GM23338 (cell line): Measurements from ENCODE around the gene PJA1. TPM values are rescaled to one million over a fixed set of nuclear protein-coding genes. Genes with fewer than 3 reads are reported as not detected.

Experiments
- ATAC-seq: fragments of 200-7000 bp; cut with Tn5 transposase; 3 replicates; pipeline ENCODE4 v1.9.1; 2020
- DNase-seq: peaks from one replicate; pipeline ENCODE4 v3.0.0-alpha.2; 2015; ENCODE audit warnings: low spot score
- H2AFZ ChIP-seq: fragments of 200-600 bp; sonication (generic); 2 replicates; pipeline ENCODE4 v1.8.0; 2016; ENCODE audit warnings: antibody characterized with exemption, mild to moderate bottlenecking, moderate library complexity
- H3F3A ChIP-seq: fragments of 200-600 bp; sonication (generic); replicated peaks from 2 replicates; pipeline ENCODE4 v1.8.0; 2017; ENCODE audit warnings: antibody characterized with exemption, mixed run types, low read depth
- H3K27ac ChIP-seq: fragments of 200-600 bp; sonication (generic); 2 replicates; pipeline ENCODE4 v1.6.1; 2016; ENCODE audit warnings: low read depth
- H3K27me3 ChIP-seq: fragments of 200-600 bp; sonication (generic); 2 replicates; pipeline ENCODE4 v1.8.0; 2016; ENCODE audit warnings: mild to moderate bottlenecking, mixed run types, moderate library complexity; ENCODE audit not compliant: insufficient read depth
- H3K36me3 ChIP-seq: fragments of 200-600 bp; sonication (generic); 2 replicates; pipeline ENCODE4 v1.8.0; 2016; ENCODE audit warnings: mild to moderate bottlenecking; ENCODE audit not compliant: insufficient read depth
- H3K4me1 ChIP-seq: fragments of 200-600 bp; sonication (generic); 2 replicates; pipeline ENCODE4 v1.8.0; 2016; ENCODE audit warnings: mild to moderate bottlenecking, moderate library complexity; ENCODE audit not compliant: insufficient read depth
- H3K4me2 ChIP-seq: fragments of 200-600 bp; sonication (generic); 2 replicates; pipeline ENCODE4 v1.7.1; 2017; ENCODE audit warnings: mixed run types
- H3K4me3 ChIP-seq: fragments of 200-600 bp; sonication (generic); 2 replicates; pipeline ENCODE4 v1.6.1; 2016; ENCODE audit warnings: mixed run types
- H3K79me2 ChIP-seq: fragments of 200-600 bp; sonication (generic); replicated peaks from 2 replicates; pipeline ENCODE4 v1.8.0; 2017; ENCODE audit warnings: mild to moderate bottlenecking; ENCODE audit not compliant: insufficient read depth
- H3K9me2 ChIP-seq: fragments of 200-600 bp; sonication (generic); 2 replicates; pipeline ENCODE4 v1.8.0; 2017; ENCODE audit not compliant: insufficient read depth
- H4K20me1 ChIP-seq: fragments of 200-600 bp; sonication (generic); replicated peaks from 2 replicates; pipeline ENCODE4 v1.8.0; 2017; ENCODE audit warnings: mild to moderate bottlenecking; ENCODE audit not compliant: insufficient read depth
- H3K27ac Mint-ChIP-seq: 2 replicates; pipeline ENCODE4 v1.8.0; 2020; ENCODE audit warnings: inconsistent platforms, mild to moderate bottlenecking, moderate library complexity, mixed read lengths
- H3K27me3 Mint-ChIP-seq: 3 replicates; pipeline ENCODE4 v1.8.0; 2022; ENCODE audit warnings: low read depth, mild to moderate bottlenecking, moderate library complexity, mixed read lengths, inconsistent platforms; ENCODE audit not compliant: insufficient read depth, poor library complexity
- H3K36me3 Mint-ChIP-seq: 3 replicates; pipeline ENCODE4 v1.8.0; 2021; ENCODE audit warnings: low read depth, mild to moderate bottlenecking, inconsistent platforms, moderate library complexity, mixed read lengths
- H3K4me1 Mint-ChIP-seq: 3 replicates; pipeline ENCODE4 v1.8.0; 2020; ENCODE audit warnings: mild to moderate bottlenecking, inconsistent platforms, mixed read lengths
- H3K4me3 Mint-ChIP-seq: 3 replicates; pipeline ENCODE4 v1.8.0; 2021; ENCODE audit warnings: moderate library complexity, mild to moderate bottlenecking, inconsistent platforms, mixed read lengths
- H3K9me3 Mint-ChIP-seq: 3 replicates; pipeline ENCODE4 v1.8.0; 2020; ENCODE audit warnings: moderate library complexity, mild to moderate bottlenecking, inconsistent platforms, mixed read lengths
- CREB1 ChIP-seq: fragments of 250-450 bp; sonication (Bioruptor Pico); IDR thresholded peaks from 2 replicates; pipeline ENCODE4 v1.5.0; 2020; ENCODE audit warnings: low read depth, mild to moderate bottlenecking, moderate library complexity
- EZH2 ChIP-seq: fragments of 200-600 bp; sonication (generic); IDR thresholded peaks from one replicate; pipeline ENCODE4 v1.8.0; 2017; ENCODE audit warnings: antibody characterized with exemption, mild to moderate bottlenecking, low read depth; ENCODE audit not compliant: unreplicated experiment
- EZH2phosphoT487 ChIP-seq: fragments of 200-600 bp; sonication (generic); IDR thresholded peaks from one replicate; pipeline ENCODE4 v1.8.1; 2018; ENCODE audit warnings: antibody characterized with exemption; ENCODE audit not compliant: unreplicated experiment
- JUNB ChIP-seq: IDR thresholded peaks from one replicate; pipeline ENCODE4 v1.6.1; 2016; ENCODE audit warnings: antibody characterized with exemption; ENCODE audit not compliant: unreplicated experiment
- NANOG ChIP-seq: IDR thresholded peaks from 2 replicates; pipeline ENCODE4 v1.6.1; 2016; ENCODE audit warnings: antibody characterized with exemption, borderline replicate concordance
- POLR2AphosphoS5 ChIP-seq: IDR thresholded peaks from 2 replicates; pipeline ENCODE4 v1.6.1; 2016; ENCODE audit warnings: antibody characterized with exemption, low read depth
- STAT1 ChIP-seq: IDR thresholded peaks from one replicate; pipeline ENCODE4 v1.6.1; 2016; ENCODE audit warnings: antibody characterized with exemption; ENCODE audit not compliant: unreplicated experiment
- ZNF114 ChIP-seq: fragments of 250-450 bp; sonication (Bioruptor Pico); IDR thresholded peaks from 2 replicates; pipeline ENCODE4 v1.5.0; 2020; ENCODE audit warnings: mild to moderate bottlenecking, moderate library complexity
- ZNF331 ChIP-seq: fragments of 250-450 bp; sonication (Bioruptor Pico); IDR thresholded peaks from 2 replicates; pipeline ENCODE4 v1.5.0; 2020; ENCODE audit warnings: low read depth, mild to moderate bottlenecking, moderate library complexity
- polyA plus RNA-seq: library from polyadenylated mRNA; unstranded; fragments of >200 nt; fragmentation: Nextera tagmentation; extraction: Ambion mirVana; gene quantifications from 2 replicates; pipeline ENCODE4 v1.2.1, GENCODE V29; 2016
- total RNA-seq: library from RNA; depleted of rRNA; stranded (reverse); fragments of >200 nt; shearing (Covaris generic); gene quantifications from 2 replicates; pipeline ENCODE4 v1.2.3, GENCODE V29; 2014
- TF ChIP-seq, protein P1 (sequence below): fragments of 250-450 bp; sonication (Bioruptor Pico); IDR thresholded peaks from 2 replicates; pipeline ENCODE4 v1.5.0; 2020; ENCODE audit warnings: mild to moderate bottlenecking, moderate library complexity
- TF ChIP-seq, protein P2 (sequence below), 2 experiments: fragments of 200-600 bp in 1 of 2; sonication (generic) in 1 of 2; conservative IDR thresholded peaks; 2 replicates each; pipeline versions ENCODE4 v1.5.1 to v1.6.1; 2016 to 2017; ENCODE audit warnings: antibody characterized with exemption in 2 of 2, low read depth in 2 of 2, mild to moderate bottlenecking in 2 of 2, moderate library complexity in 1 of 2
- TF ChIP-seq, protein P3 (sequence below): IDR thresholded peaks from one replicate; pipeline ENCODE4 v1.6.1; 2018; ENCODE audit warnings: antibody characterized with exemption; ENCODE audit not compliant: unreplicated experiment
- TF ChIP-seq, protein P4 (sequence below): IDR thresholded peaks from 2 replicates; pipeline ENCODE4 v1.6.1; 2016; ENCODE audit warnings: antibody characterized with exemption

The PJA1 gene
- total and polyA plus RNA-seq, 2 experiments from 2014 or later = 25.2 to 31.3 TPM

- Histone ChIP-seq H3K4me2 (peak overlapping the region; percentile 67; the same call in 1 of the 2 replicates), H3K9me2 (no peaks in the 10 kb centered on the region), H3K36me3 (no peaks in the 10 kb centered on the region), H3F3A (no peaks in the 10 kb centered on the region), H3K4me3 (peak overlapping the region; percentile 46), H3K27ac (peak overlapping the region; percentile 94), H3K79me2 (no peaks in the 10 kb centered on the region), H4K20me1 (no peaks in the 10 kb centered on the region), H2AFZ (no peak overlapping the region), H3K27me3 (no peaks in the 10 kb centered on the region), H3K4me1 (peaks cover 37% of the 10 kb centered on the region)
- no peaks in the 10 kb centered on the region; the same call in 2 of the 3 replicates for H3K36me3 Mint-ChIP-seq
- peak overlapping the region; percentile 95 for H3K27ac Mint-ChIP-seq
- peak; percentile 17 for ATAC-seq
- H3K4me1 Mint-ChIP-seq = peaks cover 36% of the 10 kb centered on the region
- TF ChIP-seq, protein P1, sequence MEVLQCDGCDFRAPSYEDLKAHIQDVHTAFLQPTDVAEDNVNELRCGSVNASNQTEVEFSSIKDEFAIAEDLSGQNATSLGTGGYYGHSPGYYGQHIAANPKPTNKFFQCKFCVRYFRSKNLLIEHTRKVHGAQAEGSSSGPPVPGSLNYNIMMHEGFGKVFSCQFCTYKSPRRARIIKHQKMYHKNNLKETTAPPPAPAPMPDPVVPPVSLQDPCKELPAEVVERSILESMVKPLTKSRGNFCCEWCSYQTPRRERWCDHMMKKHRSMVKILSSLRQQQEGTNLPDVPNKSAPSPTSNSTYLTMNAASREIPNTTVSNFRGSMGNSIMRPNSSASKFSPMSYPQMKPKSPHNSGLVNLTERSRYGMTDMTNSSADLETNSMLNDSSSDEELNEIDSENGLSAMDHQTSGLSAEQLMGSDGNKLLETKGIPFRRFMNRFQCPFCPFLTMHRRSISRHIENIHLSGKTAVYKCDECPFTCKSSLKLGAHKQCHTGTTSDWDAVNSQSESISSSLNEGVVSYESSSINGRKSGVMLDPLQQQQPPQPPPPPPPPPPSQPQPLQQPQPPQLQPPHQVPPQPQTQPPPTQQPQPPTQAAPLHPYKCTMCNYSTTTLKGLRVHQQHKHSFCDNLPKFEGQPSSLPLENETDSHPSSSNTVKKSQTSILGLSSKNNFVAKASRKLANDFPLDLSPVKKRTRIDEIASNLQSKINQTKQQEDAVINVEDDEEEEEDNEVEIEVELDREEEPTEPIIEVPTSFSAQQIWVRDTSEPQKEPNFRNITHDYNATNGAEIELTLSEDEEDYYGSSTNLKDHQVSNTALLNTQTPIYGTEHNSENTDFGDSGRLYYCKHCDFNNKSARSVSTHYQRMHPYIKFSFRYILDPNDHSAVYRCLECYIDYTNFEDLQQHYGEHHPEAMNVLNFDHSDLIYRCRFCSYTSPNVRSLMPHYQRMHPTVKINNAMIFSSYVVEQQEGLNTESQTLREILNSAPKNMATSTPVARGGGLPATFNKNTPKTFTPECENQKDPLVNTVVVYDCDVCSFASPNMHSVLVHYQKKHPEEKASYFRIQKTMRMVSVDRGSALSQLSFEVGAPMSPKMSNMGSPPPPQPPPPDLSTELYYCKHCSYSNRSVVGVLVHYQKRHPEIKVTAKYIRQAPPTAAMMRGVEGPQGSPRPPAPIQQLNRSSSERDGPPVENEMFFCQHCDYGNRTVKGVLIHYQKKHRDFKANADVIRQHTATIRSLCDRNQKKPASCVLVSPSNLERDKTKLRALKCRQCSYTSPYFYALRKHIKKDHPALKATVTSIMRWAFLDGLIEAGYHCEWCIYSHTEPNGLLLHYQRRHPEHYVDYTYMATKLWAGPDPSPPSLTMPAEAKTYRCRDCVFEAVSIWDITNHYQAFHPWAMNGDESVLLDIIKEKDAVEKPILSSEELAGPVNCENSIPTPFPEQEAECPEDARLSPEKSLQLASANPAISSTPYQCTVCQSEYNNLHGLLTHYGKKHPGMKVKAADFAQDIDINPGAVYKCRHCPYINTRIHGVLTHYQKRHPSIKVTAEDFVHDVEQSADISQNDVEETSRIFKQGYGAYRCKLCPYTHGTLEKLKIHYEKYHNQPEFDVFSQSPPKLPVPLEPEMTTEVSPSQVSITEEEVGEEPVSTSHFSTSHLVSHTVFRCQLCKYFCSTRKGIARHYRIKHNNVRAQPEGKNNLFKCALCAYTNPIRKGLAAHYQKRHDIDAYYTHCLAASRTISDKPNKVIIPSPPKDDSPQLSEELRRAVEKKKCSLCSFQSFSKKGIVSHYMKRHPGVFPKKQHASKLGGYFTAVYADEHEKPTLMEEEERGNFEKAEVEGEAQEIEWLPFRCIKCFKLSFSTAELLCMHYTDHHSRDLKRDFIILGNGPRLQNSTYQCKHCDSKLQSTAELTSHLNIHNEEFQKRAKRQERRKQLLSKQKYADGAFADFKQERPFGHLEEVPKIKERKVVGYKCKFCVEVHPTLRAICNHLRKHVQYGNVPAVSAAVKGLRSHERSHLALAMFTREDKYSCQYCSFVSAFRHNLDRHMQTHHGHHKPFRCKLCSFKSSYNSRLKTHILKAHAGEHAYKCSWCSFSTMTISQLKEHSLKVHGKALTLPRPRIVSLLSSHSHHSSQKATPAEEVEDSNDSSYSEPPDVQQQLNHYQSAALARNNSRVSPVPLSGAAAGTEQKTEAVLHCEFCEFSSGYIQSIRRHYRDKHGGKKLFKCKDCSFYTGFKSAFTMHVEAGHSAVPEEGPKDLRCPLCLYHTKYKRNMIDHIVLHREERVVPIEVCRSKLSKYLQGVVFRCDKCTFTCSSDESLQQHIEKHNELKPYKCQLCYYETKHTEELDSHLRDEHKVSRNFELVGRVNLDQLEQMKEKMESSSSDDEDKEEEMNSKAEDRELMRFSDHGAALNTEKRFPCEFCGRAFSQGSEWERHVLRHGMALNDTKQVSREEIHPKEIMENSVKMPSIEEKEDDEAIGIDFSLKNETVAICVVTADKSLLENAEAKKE (CRISPR knock-in tag) = no peak
- TF ChIP-seq POLR2AphosphoS5 (no peak), CREB1 (CRISPR knock-in tag) (no peak), STAT1 (no peak), EZH2 (no peak), NANOG (no peak), ZNF331 (CRISPR knock-in tag) (no peak), ZNF114 (CRISPR knock-in tag) (no peak), EZH2phosphoT487 (no peak), JUNB (no peak)
- TF ChIP-seq, protein P2, sequence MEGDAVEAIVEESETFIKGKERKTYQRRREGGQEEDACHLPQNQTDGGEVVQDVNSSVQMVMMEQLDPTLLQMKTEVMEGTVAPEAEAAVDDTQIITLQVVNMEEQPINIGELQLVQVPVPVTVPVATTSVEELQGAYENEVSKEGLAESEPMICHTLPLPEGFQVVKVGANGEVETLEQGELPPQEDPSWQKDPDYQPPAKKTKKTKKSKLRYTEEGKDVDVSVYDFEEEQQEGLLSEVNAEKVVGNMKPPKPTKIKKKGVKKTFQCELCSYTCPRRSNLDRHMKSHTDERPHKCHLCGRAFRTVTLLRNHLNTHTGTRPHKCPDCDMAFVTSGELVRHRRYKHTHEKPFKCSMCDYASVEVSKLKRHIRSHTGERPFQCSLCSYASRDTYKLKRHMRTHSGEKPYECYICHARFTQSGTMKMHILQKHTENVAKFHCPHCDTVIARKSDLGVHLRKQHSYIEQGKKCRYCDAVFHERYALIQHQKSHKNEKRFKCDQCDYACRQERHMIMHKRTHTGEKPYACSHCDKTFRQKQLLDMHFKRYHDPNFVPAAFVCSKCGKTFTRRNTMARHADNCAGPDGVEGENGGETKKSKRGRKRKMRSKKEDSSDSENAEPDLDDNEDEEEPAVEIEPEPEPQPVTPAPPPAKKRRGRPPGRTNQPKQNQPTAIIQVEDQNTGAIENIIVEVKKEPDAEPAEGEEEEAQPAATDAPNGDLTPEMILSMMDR (conservative IDR thresholded peaks at IDR 0.05; ENCODE audit: low read depth in 2 of 2) = no peak
- TF ChIP-seq, protein P3, sequence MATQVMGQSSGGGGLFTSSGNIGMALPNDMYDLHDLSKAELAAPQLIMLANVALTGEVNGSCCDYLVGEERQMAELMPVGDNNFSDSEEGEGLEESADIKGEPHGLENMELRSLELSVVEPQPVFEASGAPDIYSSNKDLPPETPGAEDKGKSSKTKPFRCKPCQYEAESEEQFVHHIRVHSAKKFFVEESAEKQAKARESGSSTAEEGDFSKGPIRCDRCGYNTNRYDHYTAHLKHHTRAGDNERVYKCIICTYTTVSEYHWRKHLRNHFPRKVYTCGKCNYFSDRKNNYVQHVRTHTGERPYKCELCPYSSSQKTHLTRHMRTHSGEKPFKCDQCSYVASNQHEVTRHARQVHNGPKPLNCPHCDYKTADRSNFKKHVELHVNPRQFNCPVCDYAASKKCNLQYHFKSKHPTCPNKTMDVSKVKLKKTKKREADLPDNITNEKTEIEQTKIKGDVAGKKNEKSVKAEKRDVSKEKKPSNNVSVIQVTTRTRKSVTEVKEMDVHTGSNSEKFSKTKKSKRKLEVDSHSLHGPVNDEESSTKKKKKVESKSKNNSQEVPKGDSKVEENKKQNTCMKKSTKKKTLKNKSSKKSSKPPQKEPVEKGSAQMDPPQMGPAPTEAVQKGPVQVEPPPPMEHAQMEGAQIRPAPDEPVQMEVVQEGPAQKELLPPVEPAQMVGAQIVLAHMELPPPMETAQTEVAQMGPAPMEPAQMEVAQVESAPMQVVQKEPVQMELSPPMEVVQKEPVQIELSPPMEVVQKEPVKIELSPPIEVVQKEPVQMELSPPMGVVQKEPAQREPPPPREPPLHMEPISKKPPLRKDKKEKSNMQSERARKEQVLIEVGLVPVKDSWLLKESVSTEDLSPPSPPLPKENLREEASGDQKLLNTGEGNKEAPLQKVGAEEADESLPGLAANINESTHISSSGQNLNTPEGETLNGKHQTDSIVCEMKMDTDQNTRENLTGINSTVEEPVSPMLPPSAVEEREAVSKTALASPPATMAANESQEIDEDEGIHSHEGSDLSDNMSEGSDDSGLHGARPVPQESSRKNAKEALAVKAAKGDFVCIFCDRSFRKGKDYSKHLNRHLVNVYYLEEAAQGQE = no peak
- TF ChIP-seq, protein P4, sequence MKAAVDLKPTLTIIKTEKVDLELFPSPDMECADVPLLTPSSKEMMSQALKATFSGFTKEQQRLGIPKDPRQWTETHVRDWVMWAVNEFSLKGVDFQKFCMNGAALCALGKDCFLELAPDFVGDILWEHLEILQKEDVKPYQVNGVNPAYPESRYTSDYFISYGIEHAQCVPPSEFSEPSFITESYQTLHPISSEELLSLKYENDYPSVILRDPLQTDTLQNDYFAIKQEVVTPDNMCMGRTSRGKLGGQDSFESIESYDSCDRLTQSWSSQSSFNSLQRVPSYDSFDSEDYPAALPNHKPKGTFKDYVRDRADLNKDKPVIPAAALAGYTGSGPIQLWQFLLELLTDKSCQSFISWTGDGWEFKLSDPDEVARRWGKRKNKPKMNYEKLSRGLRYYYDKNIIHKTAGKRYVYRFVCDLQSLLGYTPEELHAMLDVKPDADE = no peak
- no peaks in the 10 kb centered on the region for H3K9me3 Mint-ChIP-seq
- H3K27me3 Mint-ChIP-seq = peaks cover 9% of the 10 kb centered on the region
- DNase-seq = peak; percentile 28
- peak overlapping the region; percentile 60; the same call in 2 of the 3 replicates for H3K4me3 Mint-ChIP-seq
Observed at GRCh38 chrX:69150281-69150960, 14.8 kb downstream of the PJA1 start.
